HEK293T (cell line): ENCODE data around the gene SLFN14.

Experiments used
- BHLHE40 ChIP-seq: fragments of 450-650 bp; IDR thresholded peaks from 2 replicates; pipeline ENCODE4 v1.6.1; 2016; ENCODE audit warnings: mild to moderate bottlenecking, moderate library complexity, borderline replicate concordance
- ELF4 ChIP-seq: fragments of 450-650 bp; IDR thresholded peaks from 2 replicates; pipeline ENCODE4 v1.6.1; 2017; ENCODE audit warnings: antibody characterized with exemption
- FOXA1 ChIP-seq: fragments of 450-650 bp; IDR thresholded peaks from 2 replicates; pipeline ENCODE4 v1.6.1; 2016; ENCODE audit warnings: mild to moderate bottlenecking
- FOXK2 ChIP-seq: fragments of 450-650 bp; IDR thresholded peaks from 2 replicates; pipeline ENCODE4 v1.6.1; 2016; ENCODE audit warnings: mild to moderate bottlenecking
- FOXM1 ChIP-seq: fragments of 450-650 bp; IDR thresholded peaks from 2 replicates; pipeline ENCODE4 v1.6.1; 2017; ENCODE audit warnings: mild to moderate bottlenecking, borderline replicate concordance
- HDGF ChIP-seq: fragments of 450-650 bp; IDR thresholded peaks from 2 replicates; pipeline ENCODE4 v1.6.1; 2017; ENCODE audit warnings: antibody characterized with exemption, borderline replicate concordance
- NFRKB ChIP-seq: fragments of 450-650 bp; IDR thresholded peaks from 2 replicates; pipeline ENCODE4 v1.6.1; 2016; ENCODE audit warnings: mild to moderate bottlenecking, moderate library complexity
- SP1 ChIP-seq: fragments of 450-650 bp; IDR thresholded peaks from 2 replicates; pipeline ENCODE4 v1.6.1; 2017
- SUZ12 ChIP-seq: fragments of 450-650 bp; IDR thresholded peaks from 2 replicates; pipeline ENCODE4 v1.6.1; 2016; ENCODE audit warnings: mild to moderate bottlenecking
- TARDBP ChIP-seq: fragments of 450-650 bp; IDR thresholded peaks from 2 replicates; pipeline ENCODE4 v1.6.1; 2016
- ZNF384 ChIP-seq: fragments of 450-650 bp; IDR thresholded peaks from 2 replicates; pipeline ENCODE4 v1.6.1; 2016
- TF ChIP-seq, protein P1 (sequence below): fragments of 450-650 bp; IDR thresholded peaks from 2 replicates; pipeline ENCODE4 v1.6.1; 2016

DNA sequence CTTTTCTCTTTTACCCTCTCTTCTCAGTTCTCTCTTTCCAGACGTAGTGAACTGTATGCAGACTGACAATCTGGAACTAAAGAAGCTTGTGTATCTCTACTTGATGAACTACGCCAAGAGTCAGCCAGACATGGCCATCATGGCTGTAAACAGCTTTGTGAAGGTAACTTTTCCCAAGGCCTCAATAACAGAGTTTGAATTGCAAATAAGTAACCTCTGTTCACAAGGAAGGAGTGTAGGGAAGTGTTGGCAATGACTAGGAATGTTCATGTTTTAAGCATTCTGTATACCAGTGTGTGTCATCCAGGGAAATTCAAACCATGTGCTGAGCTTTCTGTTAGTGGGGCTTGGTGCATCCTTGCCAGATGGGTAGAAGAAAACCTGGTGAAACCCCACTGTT lies 45.1 kb upstream of the SLFN14 start:
- TF ChIP-seq NFRKB: no peak
- TF ChIP-seq TARDBP: no peak
- TF ChIP-seq FOXA1: no peak
- TF ChIP-seq, protein P1, sequence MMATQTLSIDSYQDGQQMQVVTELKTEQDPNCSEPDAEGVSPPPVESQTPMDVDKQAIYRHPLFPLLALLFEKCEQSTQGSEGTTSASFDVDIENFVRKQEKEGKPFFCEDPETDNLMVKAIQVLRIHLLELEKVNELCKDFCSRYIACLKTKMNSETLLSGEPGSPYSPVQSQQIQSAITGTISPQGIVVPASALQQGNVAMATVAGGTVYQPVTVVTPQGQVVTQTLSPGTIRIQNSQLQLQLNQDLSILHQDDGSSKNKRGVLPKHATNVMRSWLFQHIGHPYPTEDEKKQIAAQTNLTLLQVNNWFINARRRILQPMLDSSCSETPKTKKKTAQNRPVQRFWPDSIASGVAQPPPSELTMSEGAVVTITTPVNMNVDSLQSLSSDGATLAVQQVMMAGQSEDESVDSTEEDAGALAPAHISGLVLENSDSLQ: no peak
- no peak for TF ChIP-seq FOXM1
- TF ChIP-seq SUZ12: no peak
- TF ChIP-seq BHLHE40: no peak
- no peak for TF ChIP-seq SP1
- TF ChIP-seq ZNF384: no peak
- TF ChIP-seq FOXK2: no peak
- TF ChIP-seq ELF4: no peak
- no peak for TF ChIP-seq HDGF
